A549 (cell line): ENCODE measurements around the gene FXYD3. TPM values are rescaled to one million over a fixed set of nuclear protein-coding genes. Genes with fewer than 3 reads are reported as not detected.

Experiments used
- ATAC-seq, 2 experiments: fragments of 200-7000 bp in 1 of 2; fragments of >200 bp in 1 of 2; cut with Nextera tagmentation in 1 of 2; cut with Tn5 transposase in 1 of 2; 3 replicates each; pipeline versions ENCODE4 v1.8.0 to v1.9.1; 2018 to 2020; ENCODE audit warnings: mild to moderate bottlenecking in 1 of 2, moderate library complexity in 1 of 2
- CTCF ChIA-PET: fragments of 300-600 bp; sonication (Branson Sonifier 250); formaldehyde crosslinking; extraction: SDS; loops from one replicate; lab custom pipeline; 2021; ENCODE audit warnings: antibody characterized with exemption, inconsistent platforms; lab: Yijun Ruan, JAX
- POLR2A ChIA-PET: fragments of 350-600 bp; formaldehyde crosslinking; extraction: SDS; loops from one replicate; lab custom pipeline; 2021; ENCODE audit warnings: antibody characterized with exemption, inconsistent platforms; lab: Yijun Ruan, JAX
- DNase-seq, 2 experiments: peaks; one replicate each; pipeline versions ENCODE4 v3.0.0 to v3.0.0-alpha.2; 2011 to 2016; ENCODE audit warnings: low read depth in 1 of 2, low spot score in 1 of 2
- FAIRE-seq: peaks from 2 replicates; lab custom pipeline; 2011; peaks lifted over from hg19 to GRCh38; lab: Jason Lieb, UNC
- H3K27ac ChIP-seq, 2 experiments: fragments of >200 bp; sonication (Bioruptor Twin); formaldehyde crosslinking; 3 replicates each; pipeline ENCODE4 v1.5.1; 2016 to 2017
- H3K4me1 ChIP-seq: fragments of >200 bp; sonication (Bioruptor Twin); formaldehyde crosslinking; 3 replicates; pipeline ENCODE4 v1.6.1; 2016
- H3K4me2 ChIP-seq: fragments of >200 bp; sonication (Bioruptor Twin); formaldehyde crosslinking; 3 replicates; pipeline ENCODE4 v1.6.1; 2016
- H3K4me3 ChIP-seq: fragments of >200 bp; sonication (Bioruptor Twin); formaldehyde crosslinking; 3 replicates; pipeline ENCODE4 v1.5.1; 2016
- H3K9me3 ChIP-seq: fragments of >200 bp; sonication (Bioruptor Twin); formaldehyde crosslinking; 3 replicates; pipeline ENCODE4 v1.6.1; 2016
- CEBPB ChIP-seq, 2 experiments: fragments of >200 bp in 1 of 2; sonication (Bioruptor Twin) in 1 of 2; formaldehyde crosslinking in 1 of 2; IDR thresholded peaks; 2 replicates each; pipeline ENCODE4 v1.6.1; 2012 to 2016
- CHD2 ChIP-seq: fragments of 150-350 bp; IDR thresholded peaks from 2 replicates; pipeline ENCODE4 v1.6.1; 2014; ENCODE audit warnings: low read length; ENCODE audit not compliant: partially characterized antibody
- CHD4 ChIP-seq: fragments of 200-600 bp; sonication (generic); IDR thresholded peaks from 2 replicates; pipeline ENCODE4 v1.6.1; 2016; ENCODE audit warnings: antibody characterized with exemption, mild to moderate bottlenecking, borderline replicate concordance
- CTCF ChIP-seq: fragments of >200 bp; sonication (Bioruptor Twin); formaldehyde crosslinking; IDR thresholded peaks from 3 replicates; pipeline ENCODE4 v1.5.1; 2016
- EHMT2 ChIP-seq: fragments of 200-600 bp; sonication (generic); IDR thresholded peaks from 2 replicates; pipeline ENCODE4 v1.6.1; 2016; ENCODE audit warnings: antibody characterized with exemption, low read depth, mild to moderate bottlenecking, moderate library complexity
- EP300 ChIP-seq, 2 experiments: fragments of >200 bp; sonication (Bioruptor Twin); formaldehyde crosslinking; IDR thresholded peaks; 2 replicates in 1 of 2; 3 replicates in 1 of 2; pipeline ENCODE4 v1.6.1; 2016 to 2017
- HES2 ChIP-seq: fragments of >200 bp; sonication (Bioruptor Twin); formaldehyde crosslinking; IDR thresholded peaks from 2 replicates; pipeline ENCODE4 v1.6.1; 2016
- JUN ChIP-seq, 2 experiments: fragments of >200 bp; sonication (Bioruptor Twin); formaldehyde crosslinking; IDR thresholded peaks; 2 replicates in 1 of 2; 3 replicates in 1 of 2; pipeline ENCODE4 v1.6.1; 2016 to 2017
- JUNB ChIP-seq: fragments of >200 bp; sonication (Bioruptor Twin); formaldehyde crosslinking; IDR thresholded peaks from 2 replicates; pipeline ENCODE4 v1.6.1; 2016
- KDM1A ChIP-seq: fragments of 200-600 bp; sonication (generic); IDR thresholded peaks from 2 replicates; pipeline ENCODE4 v1.6.1; 2016; ENCODE audit warnings: low read depth, mild to moderate bottlenecking
- MAX ChIP-seq: IDR thresholded peaks from 2 replicates; pipeline ENCODE4 v1.6.1; 2012
- NPAS2 ChIP-seq: fragments of 250-450 bp; sonication (Bioruptor Pico); IDR thresholded peaks from 2 replicates; pipeline ENCODE4 v1.8.0; 2022; ENCODE audit warnings: mild to moderate bottlenecking, moderate library complexity, borderline replicate concordance
- PHF8 ChIP-seq: fragments of 200-600 bp; sonication (generic); IDR thresholded peaks from 2 replicates; pipeline ENCODE4 v1.6.1; 2016; ENCODE audit warnings: low read depth, mild to moderate bottlenecking, antibody characterized with exemption, moderate library complexity, borderline replicate concordance
- POLR2A ChIP-seq: IDR thresholded peaks from 2 replicates; pipeline ENCODE4 v1.6.1; 2012; ENCODE audit warnings: mild to moderate bottlenecking, low read length
- POLR2AphosphoS2 ChIP-seq: conservative IDR thresholded peaks from 2 replicates; pipeline ENCODE4 v1.6.1; 2012; ENCODE audit warnings: low read length, improper control_type of control experiment, inconsistent platforms
- RAD21 ChIP-seq, 2 experiments: fragments of >200 bp in 1 of 2; sonication (Bioruptor Twin) in 1 of 2; formaldehyde crosslinking in 1 of 2; IDR thresholded peaks in 1 of 2; conservative IDR thresholded peaks in 1 of 2; 2 replicates in 1 of 2; 3 replicates in 1 of 2; pipeline ENCODE4 v1.6.1; 2012 to 2018; ENCODE audit warnings: inconsistent platforms in 1 of 2
- REST ChIP-seq: fragments of 200-600 bp; sonication (generic); IDR thresholded peaks from 2 replicates; pipeline ENCODE4 v1.6.1; 2016; ENCODE audit warnings: antibody characterized with exemption, mild to moderate bottlenecking, moderate library complexity
- RFX5 ChIP-seq: fragments of 450-650 bp; IDR thresholded peaks from 2 replicates; pipeline ENCODE4 v1.7.1; 2014; ENCODE audit warnings: antibody characterized with exemption, mild to moderate bottlenecking, moderate library complexity
- SMC3 ChIP-seq: fragments of >200 bp; sonication (Bioruptor Twin); formaldehyde crosslinking; IDR thresholded peaks from 3 replicates; pipeline ENCODE4 v1.6.1; 2018; ENCODE audit warnings: inconsistent platforms
- ZFP36 ChIP-seq: fragments of 450-650 bp; IDR thresholded peaks from 2 replicates; pipeline ENCODE4 v1.6.1; 2014; ENCODE audit warnings: borderline replicate concordance; ENCODE audit not compliant: partially characterized antibody
- ZNF302 ChIP-seq: fragments of 250-450 bp; sonication (Bioruptor Pico); IDR thresholded peaks from 2 replicates; pipeline ENCODE4 v1.9.0; 2021; ENCODE audit warnings: inconsistent platforms, mild to moderate bottlenecking, moderate library complexity
- WGBS: methylation state at CpG from one replicate; pipeline ENCODE4 v1.1.6; 2017; ENCODE audit errors: missing lambda C conversion rate; 5-methylcytosine and 5-hydroxymethylcytosine counted together
- polyA plus RNA-seq, 4 experiments: library from polyadenylated mRNA; depleted of rRNA in 3 of 4; stranded (reverse); fragments of >200 nt; fragmentation: RNase III in 1 of 4; extraction: RNeasy Plus Mini Kit Qiagen cat#74134 plus additional on column Dnase treatment in 1 of 4; gene quantifications; 2 replicates in 3 of 4; 3 replicates in 1 of 4; pipeline ENCODE4 v1.2.3, GENCODE V29; 2011 to 2017
- TF ChIP-seq, protein P1 (sequence below): fragments of 250-450 bp; sonication (Bioruptor Pico); IDR thresholded peaks from 2 replicates; pipeline ENCODE4 v1.5.0; 2020; ENCODE audit warnings: low read depth, mild to moderate bottlenecking, moderate library complexity
- TF ChIP-seq, protein P2 (sequence below): IDR thresholded peaks from 2 replicates; pipeline ENCODE4 v1.6.1; 2012
- TF ChIP-seq, protein P3 (sequence below): IDR thresholded peaks from 2 replicates; pipeline ENCODE4 v1.6.1; 2012; ENCODE audit warnings: low read depth, borderline replicate concordance

Gene FXYD3
- polyA plus RNA-seq, 2 of the 4 experiments (the other 2 are of a cell fraction), result 0.32 TPM; not detected in 1

DNA sequence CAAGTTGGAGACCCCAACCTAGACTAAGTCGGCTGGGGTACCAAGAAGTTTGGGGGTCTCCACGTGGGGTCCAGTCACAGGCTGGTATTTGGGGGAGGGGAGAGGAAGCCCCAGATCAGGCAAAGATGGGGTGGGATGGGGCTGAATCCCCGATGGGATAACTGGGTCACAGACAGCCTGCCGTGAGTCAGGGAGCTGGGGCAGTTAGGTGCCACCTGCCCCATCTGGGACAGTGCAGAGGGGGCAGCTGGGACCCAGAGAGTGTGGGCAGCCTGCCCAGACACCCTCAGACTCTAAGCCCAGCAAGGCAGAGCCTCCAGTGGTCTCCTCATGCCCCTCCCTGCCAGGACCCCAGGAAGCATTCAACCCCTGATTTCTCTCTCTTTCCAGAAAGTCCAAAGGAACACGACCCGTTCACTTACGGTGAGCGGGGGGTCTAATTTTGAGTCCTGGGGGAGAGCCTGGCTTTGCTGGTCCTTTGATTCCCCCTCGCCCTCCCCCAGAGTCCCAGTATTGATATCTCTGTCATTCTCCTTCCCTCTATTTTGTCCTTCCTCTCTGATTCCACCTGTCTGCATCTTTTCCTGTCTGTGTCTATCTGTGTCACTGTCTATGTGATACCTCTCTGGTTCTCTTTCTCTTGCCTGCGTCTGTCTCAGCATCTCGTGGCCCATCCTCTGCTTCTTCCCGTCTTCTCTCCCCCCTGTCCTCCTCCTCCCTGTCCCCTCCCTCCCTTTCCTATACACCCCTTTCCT lies 24.8 kb downstream of the FXYD3 start:
- DNase-seq, result no peak
- H3K4me3 ChIP-seq, result no peak overlapping the region
- TF ChIP-seq POLR2AphosphoS2 (no peak), ZNF302 (CRISPR knock-in tag) (no peak), CEBPB (IDR thresholded peaks at IDR 0.05) (no peak), JUNB (no peak), NPAS2 (no peak), KDM1A (no peak), EP300 (IDR thresholded peaks at IDR 0.05) (no peak), JUN (IDR thresholded peaks at IDR 0.05) (no peak), PHF8 (no peak), RFX5 (no peak), ZFP36 (no peak), POLR2A (no peak), CTCF (no peak), CHD2 (no peak), HES2 (no peak), EHMT2 (no peak)
- TF ChIP-seq, protein P1, sequence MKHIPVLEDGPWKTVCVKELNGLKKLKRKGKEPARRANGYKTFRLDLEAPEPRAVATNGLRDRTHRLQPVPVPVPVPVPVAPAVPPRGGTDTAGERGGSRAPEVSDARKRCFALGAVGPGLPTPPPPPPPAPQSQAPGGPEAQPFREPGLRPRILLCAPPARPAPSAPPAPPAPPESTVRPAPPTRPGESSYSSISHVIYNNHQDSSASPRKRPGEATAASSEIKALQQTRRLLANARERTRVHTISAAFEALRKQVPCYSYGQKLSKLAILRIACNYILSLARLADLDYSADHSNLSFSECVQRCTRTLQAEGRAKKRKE (CRISPR knock-in tag), result no peak
- TF ChIP-seq, protein P2, sequence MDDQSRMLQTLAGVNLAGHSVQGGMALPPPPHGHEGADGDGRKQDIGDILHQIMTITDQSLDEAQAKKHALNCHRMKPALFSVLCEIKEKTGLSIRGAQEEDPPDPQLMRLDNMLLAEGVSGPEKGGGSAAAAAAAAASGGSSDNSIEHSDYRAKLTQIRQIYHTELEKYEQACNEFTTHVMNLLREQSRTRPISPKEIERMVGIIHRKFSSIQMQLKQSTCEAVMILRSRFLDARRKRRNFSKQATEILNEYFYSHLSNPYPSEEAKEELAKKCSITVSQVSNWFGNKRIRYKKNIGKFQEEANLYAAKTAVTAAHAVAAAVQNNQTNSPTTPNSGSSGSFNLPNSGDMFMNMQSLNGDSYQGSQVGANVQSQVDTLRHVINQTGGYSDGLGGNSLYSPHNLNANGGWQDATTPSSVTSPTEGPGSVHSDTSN, result no peak
- no peak overlapping the region for H3K27ac ChIP-seq
- WGBS, result 70% methylated on average over 10 of the region's 12 CpGs
- no peaks in the 10 kb centered on the region for H3K9me3 ChIP-seq
- CTCF ChIA-PET, result interaction anchor here (0.7 to 11.0 kb wide), 19 partner anchors 9 to 168 kb away, joined by 3 to 163 read pairs (median 8); partner anchors contain the start of genes FXYD3, FXYD5 and USF2
- peak overlapping the region; percentile 83 for H3K4me2 ChIP-seq
- POLR2A ChIA-PET, result interaction anchor here (0.7 to 1.2 kb wide), 3 partner anchors 16 to 148 kb away, joined by 5 to 9 read pairs (median 7); no protein-coding TSS in a partner anchor
- peaks cover 50% of the 10 kb centered on the region for H3K4me1 ChIP-seq
- no peak for ATAC-seq
- FAIRE-seq, result no peak

- ATAC-seq (peak; percentile 59 to 86), FAIRE-seq (peak; percentile 76), DNase-seq (peak; percentile 95 to 100)
- Histone ChIP-seq H3K4me1 (peaks cover 52% of the 10 kb centered on the region), H3K27ac (peak overlapping the region in 1 of 2 experiments; percentile 52; a peak in 2 of 6 replicates), H3K4me3 (peak overlapping the region; percentile 34), H3K9me3 (no peaks in the 10 kb centered on the region), H3K4me2 (peak overlapping the region; percentile 83)
- WGBS, result 7% methylated on average over 25 of the region's 48 CpGs
- POLR2A ChIA-PET, result interaction anchor here (0.6 to 1.2 kb wide), 7 partner anchors 14 to 147 kb away, joined by 3 to 9 read pairs (median 5); partner anchors contain the start of gene FXYD5
- CTCF ChIA-PET, result interaction anchor here (0.7 to 11.0 kb wide), 51 partner anchors 9 to 503 kb away, joined by 3 to 163 read pairs (median 5); partner anchors contain the start of genes FXYD3, FXYD5, USF2 and ZNF30
- TF ChIP-seq SMC3 (peak; percentile 78), CHD4 (peak; percentile 70; the same call in 1 of the 2 replicates), RAD21 (conservative IDR thresholded peaks at IDR 0.05 in 1 of 2, IDR thresholded peaks at IDR 0.05 in 1 of 2) (peak; percentile 65 to 82), MAX (peak; percentile 59), POLR2AphosphoS2 (no peak), REST (no peak)
- TF ChIP-seq, protein P3, sequence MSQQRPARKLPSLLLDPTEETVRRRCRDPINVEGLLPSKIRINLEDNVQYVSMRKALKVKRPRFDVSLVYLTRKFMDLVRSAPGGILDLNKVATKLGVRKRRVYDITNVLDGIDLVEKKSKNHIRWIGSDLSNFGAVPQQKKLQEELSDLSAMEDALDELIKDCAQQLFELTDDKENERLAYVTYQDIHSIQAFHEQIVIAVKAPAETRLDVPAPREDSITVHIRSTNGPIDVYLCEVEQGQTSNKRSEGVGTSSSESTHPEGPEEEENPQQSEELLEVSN, result peak; percentile 64; the same call in 1 of the 2 replicates
- TF ChIP-seq, protein P2, result no peak
Measured at GRCh38 chr19:35140962-35141836, 25.6 kb downstream of the FXYD3 start.
